HL-60 (cell line): ENCODE results near the gene CPSF3.

Experiments
- GABPA ChIP-seq: IDR thresholded peaks from 2 replicates; pipeline ENCODE4 v1.6.1; 2012; ENCODE audit warnings: low read depth
- POLR2AphosphoS5 ChIP-seq: IDR thresholded peaks from 2 replicates; pipeline ENCODE4 v1.6.1; 2012; ENCODE audit warnings: low read depth
- TF ChIP-seq, protein P1 (sequence below): IDR thresholded peaks from one replicate; pipeline ENCODE4 v1.5.1; 2011; ENCODE audit warnings: low read length, control low read depth, inconsistent platforms; ENCODE audit not compliant: insufficient read depth

DNA sequence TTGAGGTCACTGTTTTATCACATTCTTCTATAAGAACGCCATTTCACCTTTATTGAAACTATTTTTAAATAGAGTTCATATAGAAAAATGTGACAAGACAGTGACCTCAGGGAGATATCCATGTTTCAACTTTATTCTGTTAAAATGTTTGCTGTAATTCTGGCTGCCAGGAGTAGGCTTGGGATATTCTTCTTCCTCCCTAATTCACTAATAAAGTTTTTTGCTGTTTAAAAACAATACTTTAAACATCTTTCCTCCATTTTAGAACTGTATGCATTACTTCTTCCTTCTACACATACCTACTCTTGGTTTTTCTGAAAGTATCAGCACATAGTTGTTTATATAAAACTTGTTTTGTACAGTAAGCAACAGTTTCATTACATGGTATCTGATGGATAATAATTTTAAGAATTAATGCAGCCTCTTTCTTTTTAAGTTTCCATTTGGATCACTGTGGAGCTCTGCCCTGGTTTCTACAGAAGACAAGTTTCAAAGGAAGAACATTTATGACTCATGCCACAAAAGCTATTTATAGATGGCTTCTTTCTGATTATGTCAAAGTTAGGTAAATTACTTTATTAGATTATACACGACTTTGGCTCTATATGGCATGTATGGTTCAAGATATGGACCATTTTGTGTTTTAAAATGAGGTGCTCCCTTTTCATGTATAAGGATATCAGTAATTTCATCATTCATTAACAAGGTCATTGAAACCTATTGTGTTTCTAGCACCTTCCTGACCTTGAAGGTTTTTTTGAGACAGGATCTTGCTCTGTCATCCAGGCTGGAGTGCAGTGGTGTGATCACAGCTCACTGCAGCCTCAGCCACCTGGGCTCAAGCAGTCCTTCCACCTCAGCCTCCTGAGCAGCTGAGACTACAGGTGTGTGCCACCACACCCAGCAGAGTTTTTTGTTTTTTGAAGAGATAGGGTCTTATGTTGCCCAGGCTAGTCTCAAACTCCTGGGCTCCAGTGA, 7.2 kb downstream of the CPSF3 start:
- TF ChIP-seq, protein P1, sequence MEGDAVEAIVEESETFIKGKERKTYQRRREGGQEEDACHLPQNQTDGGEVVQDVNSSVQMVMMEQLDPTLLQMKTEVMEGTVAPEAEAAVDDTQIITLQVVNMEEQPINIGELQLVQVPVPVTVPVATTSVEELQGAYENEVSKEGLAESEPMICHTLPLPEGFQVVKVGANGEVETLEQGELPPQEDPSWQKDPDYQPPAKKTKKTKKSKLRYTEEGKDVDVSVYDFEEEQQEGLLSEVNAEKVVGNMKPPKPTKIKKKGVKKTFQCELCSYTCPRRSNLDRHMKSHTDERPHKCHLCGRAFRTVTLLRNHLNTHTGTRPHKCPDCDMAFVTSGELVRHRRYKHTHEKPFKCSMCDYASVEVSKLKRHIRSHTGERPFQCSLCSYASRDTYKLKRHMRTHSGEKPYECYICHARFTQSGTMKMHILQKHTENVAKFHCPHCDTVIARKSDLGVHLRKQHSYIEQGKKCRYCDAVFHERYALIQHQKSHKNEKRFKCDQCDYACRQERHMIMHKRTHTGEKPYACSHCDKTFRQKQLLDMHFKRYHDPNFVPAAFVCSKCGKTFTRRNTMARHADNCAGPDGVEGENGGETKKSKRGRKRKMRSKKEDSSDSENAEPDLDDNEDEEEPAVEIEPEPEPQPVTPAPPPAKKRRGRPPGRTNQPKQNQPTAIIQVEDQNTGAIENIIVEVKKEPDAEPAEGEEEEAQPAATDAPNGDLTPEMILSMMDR: no peak
- TF ChIP-seq POLR2AphosphoS5: no peak
- no peak for TF ChIP-seq GABPA
